HEK293 (cell line): ENCODE measurements around the gene MTA1.

Source experiments
- BCL11A ChIP-seq: fragments of 450-650 bp; formaldehyde crosslinking; IDR thresholded peaks from 2 replicates; pipeline ENCODE4 v1.5.1; 2016; ENCODE audit warnings: low read depth, missing biosample characterization, missing genetic modification characterization
- KLF1 ChIP-seq: fragments of 450-650 bp; formaldehyde crosslinking; IDR thresholded peaks from 2 replicates; pipeline ENCODE4 v1.5.1; 2016; ENCODE audit warnings: missing biosample characterization, missing genetic modification characterization
- KLF16 ChIP-seq: fragments of 450-650 bp; formaldehyde crosslinking; IDR thresholded peaks from 2 replicates; pipeline ENCODE4 v1.5.1; 2017; ENCODE audit warnings: missing biosample characterization, missing genetic modification characterization
- MYNN ChIP-seq: fragments of 450-650 bp; formaldehyde crosslinking; IDR thresholded peaks from 2 replicates; pipeline ENCODE4 v1.5.1; 2016; ENCODE audit warnings: missing biosample characterization, missing genetic modification characterization, borderline replicate concordance
- OVOL3 ChIP-seq: fragments of 450-650 bp; formaldehyde crosslinking; IDR thresholded peaks from 2 replicates; pipeline ENCODE4 v1.5.1; 2016; ENCODE audit warnings: missing biosample characterization, missing genetic modification characterization
- PRDM1 ChIP-seq: fragments of 450-650 bp; formaldehyde crosslinking; IDR thresholded peaks from 2 replicates; pipeline ENCODE4; 2016; ENCODE audit warnings: missing biosample characterization, missing genetic modification characterization
- SCRT1 ChIP-seq: fragments of 450-650 bp; formaldehyde crosslinking; IDR thresholded peaks from 2 replicates; pipeline ENCODE4 v1.5.1; 2016; ENCODE audit warnings: missing biosample characterization, missing genetic modification characterization, borderline replicate concordance
- SP3 ChIP-seq: fragments of 450-650 bp; formaldehyde crosslinking; IDR thresholded peaks from 2 replicates; pipeline ENCODE4 v1.5.1; 2016; ENCODE audit warnings: missing biosample characterization, missing genetic modification characterization
- ZFP3 ChIP-seq: fragments of 450-650 bp; formaldehyde crosslinking; IDR thresholded peaks from 2 replicates; pipeline ENCODE4 v1.5.1; 2016; ENCODE audit warnings: low read depth, missing biosample characterization, missing genetic modification characterization
- ZFP41 ChIP-seq: fragments of 450-650 bp; formaldehyde crosslinking; IDR thresholded peaks from 2 replicates; pipeline ENCODE4 v1.5.1; 2016; ENCODE audit warnings: missing biosample characterization, missing genetic modification characterization, borderline replicate concordance
- ZNF114 ChIP-seq: fragments of 450-650 bp; formaldehyde crosslinking; IDR thresholded peaks from 2 replicates; pipeline ENCODE4 v1.5.0; 2017; ENCODE audit warnings: missing biosample characterization, missing genetic modification characterization
- ZNF16 ChIP-seq: fragments of 450-650 bp; formaldehyde crosslinking; IDR thresholded peaks from 2 replicates; pipeline ENCODE4 v1.5.1; 2016; ENCODE audit warnings: low read depth, missing biosample characterization, missing genetic modification characterization
- ZNF174 ChIP-seq: fragments of 450-650 bp; formaldehyde crosslinking; IDR thresholded peaks from 2 replicates; pipeline ENCODE4 v1.5.0; 2017; ENCODE audit warnings: missing biosample characterization, mild to moderate bottlenecking, missing genetic modification characterization
- ZNF211 ChIP-seq: fragments of 450-650 bp; formaldehyde crosslinking; IDR thresholded peaks from 2 replicates; pipeline ENCODE4 v1.5.1; 2016; ENCODE audit warnings: low read depth, missing biosample characterization, missing genetic modification characterization
- ZNF248 ChIP-seq: fragments of 450-650 bp; formaldehyde crosslinking; IDR thresholded peaks from 2 replicates; pipeline ENCODE4 v1.5.1; 2017; ENCODE audit warnings: missing biosample characterization, missing genetic modification characterization
- ZNF274 ChIP-seq, 2 experiments: fragments of 200-500 bp in 1 of 2; fragments of 450-650 bp in 1 of 2; sonication (Bioruptor generic) in 1 of 2; formaldehyde crosslinking in 1 of 2; IDR thresholded peaks; 2 replicates each; pipeline versions ENCODE4 v1.5.1 to v1.6.1; 2014 to 2016; ENCODE audit warnings: borderline replicate concordance in 1 of 2, inconsistent platforms in 1 of 2, low read length in 1 of 2, missing biosample characterization in 1 of 2, missing genetic modification characterization in 1 of 2
- ZNF514 ChIP-seq: fragments of 450-650 bp; formaldehyde crosslinking; IDR thresholded peaks from 2 replicates; pipeline ENCODE4 v1.5.1; 2016; ENCODE audit warnings: missing biosample characterization, missing genetic modification characterization
- ZNF585B ChIP-seq: fragments of 450-650 bp; formaldehyde crosslinking; IDR thresholded peaks from 2 replicates; pipeline ENCODE4 v1.5.1; 2016; ENCODE audit warnings: missing biosample characterization, missing genetic modification characterization
- ZNF747 ChIP-seq: fragments of 450-650 bp; formaldehyde crosslinking; IDR thresholded peaks from 2 replicates; pipeline ENCODE4 v1.5.1; 2016; ENCODE audit warnings: missing biosample characterization, missing genetic modification characterization
- ZNF768 ChIP-seq: fragments of 450-650 bp; formaldehyde crosslinking; IDR thresholded peaks from 2 replicates; pipeline ENCODE4 v1.5.1; 2018; ENCODE audit warnings: missing biosample characterization, mild to moderate bottlenecking, missing genetic modification characterization
- ZNF776 ChIP-seq: fragments of 450-650 bp; formaldehyde crosslinking; IDR thresholded peaks from 2 replicates; pipeline ENCODE4 v1.5.0; 2017; ENCODE audit warnings: missing biosample characterization, missing genetic modification characterization, borderline replicate concordance
- ZSCAN23 ChIP-seq: fragments of 450-650 bp; formaldehyde crosslinking; IDR thresholded peaks from 2 replicates; pipeline ENCODE4 v1.5.1; 2016; ENCODE audit warnings: missing biosample characterization, missing genetic modification characterization
- ZSCAN30 ChIP-seq: fragments of 450-650 bp; IDR thresholded peaks from 2 replicates; pipeline ENCODE4 v1.5.1; 2018; ENCODE audit warnings: missing biosample characterization, mild to moderate bottlenecking, missing genetic modification characterization, moderate library complexity
- TF ChIP-seq, protein P1 (sequence below): fragments of 450-650 bp; formaldehyde crosslinking; IDR thresholded peaks from 2 replicates; pipeline ENCODE4 v1.5.1; 2017; ENCODE audit warnings: missing biosample characterization, mild to moderate bottlenecking, missing genetic modification characterization, moderate library complexity
- TF ChIP-seq, protein P2 (sequence below): fragments of 450-650 bp; formaldehyde crosslinking; IDR thresholded peaks from 2 replicates; pipeline ENCODE4 v1.5.1; 2016; ENCODE audit warnings: missing biosample characterization, missing genetic modification characterization
- TF ChIP-seq, protein P3 (sequence below): fragments of 450-650 bp; formaldehyde crosslinking; optimal IDR thresholded peaks from 2 replicates; pipeline ENCODE3; 2016; ENCODE audit warnings: missing biosample characterization, mild to moderate bottlenecking, missing genetic modification characterization
- TF ChIP-seq, protein P4 (sequence below): fragments of 450-650 bp; formaldehyde crosslinking; IDR thresholded peaks from 2 replicates; pipeline ENCODE4 v1.5.1; 2016; ENCODE audit warnings: missing biosample characterization, missing genetic modification characterization
- TF ChIP-seq, protein P5 (sequence below): fragments of 450-650 bp; formaldehyde crosslinking; IDR thresholded peaks from 2 replicates; pipeline ENCODE4 v1.5.1; 2016; ENCODE audit warnings: missing biosample characterization, missing genetic modification characterization
- TF ChIP-seq, protein P6 (sequence below): fragments of 450-650 bp; formaldehyde crosslinking; IDR thresholded peaks from 2 replicates; pipeline ENCODE4 v1.5.1; 2016; ENCODE audit warnings: missing biosample characterization, missing genetic modification characterization

MTA1 gene

DNA sequence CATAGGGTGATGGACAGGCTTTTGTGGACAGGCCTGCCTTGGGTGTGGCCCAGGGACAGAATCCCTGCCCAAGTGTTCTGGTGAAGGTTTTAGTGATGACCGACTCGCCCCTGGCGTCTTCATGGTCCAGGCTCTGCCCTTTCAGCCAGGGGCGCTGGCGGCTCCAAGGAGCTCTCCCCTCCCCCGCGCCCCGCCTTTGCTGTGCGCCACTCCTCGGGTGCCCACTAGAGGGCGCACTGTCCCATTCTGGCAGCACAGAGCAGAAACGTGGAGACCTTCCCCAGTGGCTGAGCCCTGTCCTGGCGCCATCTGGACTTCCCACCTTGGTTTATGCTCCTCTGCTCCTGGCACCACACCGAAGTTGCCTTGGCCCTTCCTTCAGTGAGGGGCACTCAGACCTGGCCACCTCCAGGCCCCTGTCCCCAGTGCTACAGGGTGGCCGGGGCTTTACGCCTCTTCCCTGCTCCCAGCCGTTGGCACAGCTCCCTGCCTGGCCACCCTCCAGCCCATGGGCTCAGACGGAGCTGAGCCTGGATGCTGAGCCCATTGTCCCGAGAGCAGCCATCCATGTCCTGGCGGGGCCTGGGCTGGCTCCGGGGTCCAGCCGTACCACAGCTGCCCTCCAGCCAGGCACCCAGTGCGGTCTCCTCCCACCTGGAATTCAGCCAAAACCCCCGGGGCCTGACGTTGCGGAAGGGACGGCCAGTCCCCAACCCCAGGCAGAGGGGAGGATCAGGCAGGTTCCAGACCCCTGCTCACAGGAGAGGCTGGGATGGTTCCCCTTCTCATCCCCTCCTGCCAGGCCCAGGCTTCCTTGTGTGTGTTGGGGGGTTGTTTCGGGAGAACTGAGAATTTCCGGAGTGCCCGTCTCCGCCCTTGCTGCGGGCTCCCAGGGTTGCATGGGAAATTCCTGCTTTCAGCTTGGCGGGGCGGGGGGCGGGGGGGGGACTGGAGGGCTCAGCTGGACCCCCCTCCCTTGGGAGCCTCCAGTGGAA is 61.5 kb downstream of the MTA1 start (continued):
- TF ChIP-seq, protein P1, sequence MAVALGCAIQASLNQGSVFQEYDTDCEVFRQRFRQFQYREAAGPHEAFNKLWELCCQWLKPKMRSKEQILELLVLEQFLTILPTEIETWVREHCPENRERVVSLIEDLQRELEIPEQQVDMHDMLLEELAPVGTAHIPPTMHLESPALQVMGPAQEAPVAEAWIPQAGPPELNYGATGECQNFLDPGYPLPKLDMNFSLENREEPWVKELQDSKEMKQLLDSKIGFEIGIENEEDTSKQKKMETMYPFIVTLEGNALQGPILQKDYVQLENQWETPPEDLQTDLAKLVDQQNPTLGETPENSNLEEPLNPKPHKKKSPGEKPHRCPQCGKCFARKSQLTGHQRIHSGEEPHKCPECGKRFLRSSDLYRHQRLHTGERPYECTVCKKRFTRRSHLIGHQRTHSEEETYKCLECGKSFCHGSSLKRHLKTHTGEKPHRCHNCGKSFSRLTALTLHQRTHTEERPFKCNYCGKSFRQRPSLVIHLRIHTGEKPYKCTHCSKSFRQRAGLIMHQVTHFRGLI (tag by site-specific recombination), result no peak
- TF ChIP-seq ZNF776 (no peak), ZNF514 (tag by site-specific recombination) (no peak), ZFP41 (tag by site-specific recombination) (no peak), MYNN (tag by site-specific recombination) (no peak), ZSCAN23 (tag by site-specific recombination) (no peak; the same call in 1 of the 2 replicates), SCRT1 (tag by site-specific recombination) (no peak), ZNF174 (tag by site-specific recombination) (no peak), ZNF114 (tag by site-specific recombination) (no peak), ZNF768 (tag by site-specific recombination) (no peak; the same call in 1 of the 2 replicates), ZFP3 (tag by site-specific recombination) (no peak), PRDM1 (tag by site-specific recombination) (no peak), KLF16 (peak; percentile 80), ZNF211 (no peak), KLF1 (peak; percentile 31), OVOL3 (tag by site-specific recombination) (no peak), BCL11A (tag by site-specific recombination) (peak; percentile 80; the same call in 1 of the 2 replicates), ZNF747 (tag by site-specific recombination) (no peak), ZNF585B (tag by site-specific recombination) (no peak), ZNF248 (no peak), ZSCAN30 (tag by site-specific recombination) (peak; percentile 82), ZNF274 (IDR thresholded peaks at IDR 0.05; ENCODE audit: low read length) (no peak), ZNF274 (tag by site-specific recombination; IDR thresholded peaks at IDR 0.05; ENCODE audit: borderline replicate concordance) (no peak), SP3 (tag by site-specific recombination) (peak; percentile 52), ZNF16 (no peak)
- TF ChIP-seq, protein P2, sequence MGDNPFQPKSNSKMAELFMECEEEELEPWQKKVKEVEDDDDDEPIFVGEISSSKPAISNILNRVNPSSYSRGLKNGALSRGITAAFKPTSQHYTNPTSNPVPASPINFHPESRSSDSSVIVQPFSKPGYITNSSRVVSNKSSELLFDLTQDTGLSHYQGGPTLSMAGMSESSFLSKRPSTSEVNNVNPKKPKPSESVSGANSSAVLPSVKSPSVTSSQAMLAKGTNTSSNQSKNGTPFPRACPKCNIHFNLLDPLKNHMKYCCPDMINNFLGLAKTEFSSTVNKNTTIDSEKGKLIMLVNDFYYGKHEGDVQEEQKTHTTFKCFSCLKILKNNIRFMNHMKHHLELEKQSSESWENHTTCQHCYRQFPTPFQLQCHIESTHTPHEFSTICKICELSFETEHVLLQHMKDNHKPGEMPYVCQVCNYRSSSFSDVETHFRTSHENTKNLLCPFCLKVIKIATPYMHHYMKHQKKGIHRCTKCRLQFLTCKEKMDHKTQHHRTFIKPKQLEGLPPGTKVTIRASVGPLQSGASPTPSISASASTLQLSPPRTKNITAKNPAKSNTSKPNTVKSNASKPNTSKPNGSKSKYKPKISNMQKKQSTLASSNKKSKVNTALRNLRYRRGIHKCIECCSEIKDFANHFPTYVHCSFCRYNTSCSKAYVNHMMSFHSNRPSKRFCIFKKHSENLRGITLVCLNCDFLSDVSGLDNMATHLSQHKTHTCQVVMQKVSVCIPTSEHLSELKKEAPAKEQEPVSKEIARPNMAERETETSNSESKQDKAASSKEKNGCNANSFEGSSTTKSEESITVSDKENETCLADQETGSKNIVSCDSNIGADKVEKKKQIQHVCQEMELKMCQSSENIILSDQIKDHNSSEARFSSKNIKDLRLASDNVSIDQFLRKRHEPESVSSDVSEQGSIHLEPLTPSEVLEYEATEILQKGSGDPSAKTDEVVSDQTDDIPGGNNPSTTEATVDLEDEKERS (tag by site-specific recombination), result no peak
- TF ChIP-seq, protein P3, sequence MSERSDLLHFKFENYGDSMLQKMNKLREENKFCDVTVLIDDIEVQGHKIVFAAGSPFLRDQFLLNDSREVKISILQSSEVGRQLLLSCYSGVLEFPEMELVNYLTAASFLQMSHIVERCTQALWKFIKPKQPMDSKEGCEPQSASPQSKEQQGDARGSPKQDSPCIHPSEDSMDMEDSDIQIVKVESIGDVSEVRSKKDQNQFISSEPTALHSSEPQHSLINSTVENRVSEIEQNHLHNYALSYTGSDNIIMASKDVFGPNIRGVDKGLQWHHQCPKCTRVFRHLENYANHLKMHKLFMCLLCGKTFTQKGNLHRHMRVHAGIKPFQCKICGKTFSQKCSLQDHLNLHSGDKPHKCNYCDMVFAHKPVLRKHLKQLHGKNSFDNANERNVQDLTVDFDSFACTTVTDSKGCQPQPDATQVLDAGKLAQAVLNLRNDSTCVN (tag by site-specific recombination), result peak; percentile 44
- TF ChIP-seq, protein P4, sequence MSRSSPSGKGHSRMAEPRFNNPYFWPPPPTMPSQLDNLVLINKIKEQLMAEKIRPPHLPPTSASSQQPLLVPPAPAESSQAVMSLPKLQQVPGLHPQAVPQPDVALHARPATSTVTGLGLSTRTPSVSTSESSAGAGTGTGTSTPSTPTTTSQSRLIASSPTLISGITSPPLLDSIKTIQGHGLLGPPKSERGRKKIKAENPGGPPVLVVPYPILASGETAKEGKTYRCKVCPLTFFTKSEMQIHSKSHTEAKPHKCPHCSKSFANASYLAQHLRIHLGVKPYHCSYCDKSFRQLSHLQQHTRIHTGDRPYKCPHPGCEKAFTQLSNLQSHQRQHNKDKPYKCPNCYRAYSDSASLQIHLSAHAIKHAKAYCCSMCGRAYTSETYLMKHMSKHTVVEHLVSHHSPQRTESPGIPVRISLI, result no peak
- TF ChIP-seq, protein P5, sequence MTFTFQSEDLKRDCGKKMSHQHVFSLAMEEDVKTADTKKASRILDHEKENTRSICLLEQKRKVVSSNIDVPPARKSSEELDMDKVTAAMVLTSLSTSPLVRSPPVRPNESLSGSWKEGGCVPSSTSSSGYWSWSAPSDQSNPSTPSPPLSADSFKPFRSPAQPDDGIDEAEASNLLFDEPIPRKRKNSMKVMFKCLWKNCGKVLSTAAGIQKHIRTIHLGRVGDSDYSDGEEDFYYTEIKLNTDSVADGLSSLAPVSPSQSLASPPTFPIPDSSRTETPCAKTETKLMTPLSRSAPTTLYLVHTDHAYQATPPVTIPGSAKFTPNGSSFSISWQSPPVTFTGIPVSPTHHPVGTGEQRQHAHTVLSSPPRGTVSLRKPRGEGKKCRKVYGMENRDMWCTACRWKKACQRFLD (tag by site-specific recombination), result no peak
- TF ChIP-seq, protein P6, sequence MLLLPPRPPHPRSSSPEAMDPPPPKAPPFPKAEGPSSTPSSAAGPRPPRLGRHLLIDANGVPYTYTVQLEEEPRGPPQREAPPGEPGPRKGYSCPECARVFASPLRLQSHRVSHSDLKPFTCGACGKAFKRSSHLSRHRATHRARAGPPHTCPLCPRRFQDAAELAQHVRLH (tag by site-specific recombination), result no peak
